ENCODE measurements around the gene EFHC2. TPM values are rescaled to one million over a fixed set of nuclear protein-coding genes. Genes with fewer than 3 reads are reported as not detected.

Gene EFHC2
- total and polyA plus RNA-seq, 2 of the 8 experiments (the other 6 are each of a cell fraction or from before 2014, with no cell fraction given): 1.8 to 3.4 TPM

- CTCF ChIA-PET (ENCODE audit: partially characterized antibody): no interaction called here
- POLR2A ChIA-PET (ENCODE audit: partially characterized antibody): no interaction called here
- Histone ChIP-seq H4K20me1 (replicated peaks in 1 of 2; ENCODE audit: control insufficient read depth in 1 of 2, insufficient read depth in 2 of 2, low read length in 2 of 2) (no peaks in the 10 kb centered on the region), H3K9me3 (ENCODE audit: insufficient read depth in 2 of 2, low read depth in 1 of 2, low read length in 1 of 2) (no peaks in the 10 kb centered on the region), H3K4me2 (ENCODE audit: insufficient read depth in 1 of 2, low read depth in 2 of 2, low read length in 2 of 2) (no peak overlapping the region), H2AFZ (ENCODE audit: low read length) (no peak overlapping the region), H3K23me2 (ENCODE audit: low read depth, low read length) (no peaks in the 10 kb centered on the region), H3K27me3 (replicated peaks in 1 of 4; ENCODE audit: control insufficient read depth in 3 of 4, extremely low read depth in 1 of 4, insufficient read depth in 3 of 4, low read length in 3 of 4) (no peaks in the 10 kb centered on the region), H3K4ac (replicated peaks; ENCODE audit: insufficient read length, low read depth, low read length) (no peak overlapping the region), H3K23ac (ENCODE audit: insufficient read length) (no peak overlapping the region), H2BK120ac (replicated peaks; ENCODE audit: low read depth, low read length) (no peak overlapping the region), H2BK20ac (ENCODE audit: low read length) (no peak overlapping the region), H3K4me1 (replicated peaks in 1 of 4; ENCODE audit: control insufficient read depth in 3 of 4, insufficient read depth in 4 of 4, low read length in 3 of 4) (no peaks in the 10 kb centered on the region), H3K18ac (ENCODE audit: extremely low read depth, low read length) (no peak overlapping the region), H2AK5ac (ENCODE audit: low read depth, low read length) (no peak overlapping the region), H2BK15ac (ENCODE audit: low read length) (no peak overlapping the region), H3K4me3 (ENCODE audit: extremely low read depth in 1 of 4, insufficient read depth in 2 of 4, low read depth in 3 of 4, low read length in 4 of 4) (no peak overlapping the region), H3K79me1 (ENCODE audit: low read depth, low read length) (no peaks in the 10 kb centered on the region), H2BK12ac (ENCODE audit: low read depth, low read length) (no peak overlapping the region), H3K9ac (replicated peaks in 1 of 4; ENCODE audit: extremely low read depth in 1 of 4, low read depth in 3 of 4, low read length in 3 of 4) (no peak overlapping the region), H4K8ac (ENCODE audit: extremely low read depth, insufficient read depth, low read length) (no peak overlapping the region), H3K36me3 (ENCODE audit: control insufficient read depth in 2 of 4, insufficient read depth in 4 of 4, low read length in 3 of 4) (no peaks in the 10 kb centered on the region), H3K14ac (ENCODE audit: insufficient read length) (no peak overlapping the region), H3K79me2 (ENCODE audit: control insufficient read depth in 1 of 2, insufficient read depth in 2 of 2, low read length in 2 of 2) (no peaks in the 10 kb centered on the region), H4K5ac (ENCODE audit: insufficient read length, low read depth, low read length) (no peak overlapping the region), H4K91ac (replicated peaks; ENCODE audit: insufficient read length, low read length) (no peak overlapping the region), H3K56ac (replicated peaks; ENCODE audit: insufficient read length, low read depth, low read length) (no peak overlapping the region), H3K27ac (ENCODE audit: low read depth, low read length) (no peak overlapping the region), H2BK5ac (ENCODE audit: low read depth, low read length) (no peak overlapping the region)
- FAIRE-seq: peak; percentile 50
- DNase-seq (ENCODE audit: low read depth in 1 of 2, low spot score in 2 of 2): no peak
- no peak for TF ChIP-seq TAF1 (IDR thresholded peaks at IDR 0.05; ENCODE audit: low read depth, low read length)
- no peak for TF ChIP-seq RAD21 (IDR thresholded peaks at IDR 0.05 in 1 of 2, conservative IDR thresholded peaks at IDR 0.05 in 1 of 2; ENCODE audit: low read depth in 2 of 2, low read length in 2 of 2)
- TF ChIP-seq NRF1 (IDR thresholded peaks at IDR 0.05; ENCODE audit: low read depth, low read length): no peak
- no peak for TF ChIP-seq POLR2AphosphoS5 (IDR thresholded peaks at IDR 0.05; ENCODE audit: low read depth, low read length)
- no peak for TF ChIP-seq MAX (IDR thresholded peaks at IDR 0.05)
- no peak for TF ChIP-seq SIRT6 (IDR thresholded peaks at IDR 0.05; ENCODE audit: low read length)
- TF ChIP-seq CREB1 (IDR thresholded peaks at IDR 0.05): no peak
- no peak for TF ChIP-seq EGR1 (IDR thresholded peaks at IDR 0.05; ENCODE audit: borderline replicate concordance, low read depth, low read length)
- no peak for TF ChIP-seq HDAC2 (IDR thresholded peaks at IDR 0.05; ENCODE audit: borderline replicate concordance in 1 of 2, low read depth in 2 of 2, low read length in 2 of 2)
- no peak for TF ChIP-seq SP2 (IDR thresholded peaks at IDR 0.05; ENCODE audit: low read length)
- no peak for TF ChIP-seq CTCF (IDR thresholded peaks at IDR 0.05; ENCODE audit: control extremely low read depth in 1 of 3, insufficient read depth in 1 of 3, low read depth in 1 of 3, low read length in 3 of 3)
Observed at GRCh38 chrX:44280116-44280515, 63.4 kb downstream of the EFHC2 start.
